NCI-H510A treated with DMSO at 0.1 percent for 48 hours (cell line): ENCODE results near the gene TSSC4.

Experiments used
- DNase-seq: peaks from one replicate; lab custom pipeline; 2025; lab: John Stamatoyannopoulos, UW

The TSSC4 gene

DNA sequence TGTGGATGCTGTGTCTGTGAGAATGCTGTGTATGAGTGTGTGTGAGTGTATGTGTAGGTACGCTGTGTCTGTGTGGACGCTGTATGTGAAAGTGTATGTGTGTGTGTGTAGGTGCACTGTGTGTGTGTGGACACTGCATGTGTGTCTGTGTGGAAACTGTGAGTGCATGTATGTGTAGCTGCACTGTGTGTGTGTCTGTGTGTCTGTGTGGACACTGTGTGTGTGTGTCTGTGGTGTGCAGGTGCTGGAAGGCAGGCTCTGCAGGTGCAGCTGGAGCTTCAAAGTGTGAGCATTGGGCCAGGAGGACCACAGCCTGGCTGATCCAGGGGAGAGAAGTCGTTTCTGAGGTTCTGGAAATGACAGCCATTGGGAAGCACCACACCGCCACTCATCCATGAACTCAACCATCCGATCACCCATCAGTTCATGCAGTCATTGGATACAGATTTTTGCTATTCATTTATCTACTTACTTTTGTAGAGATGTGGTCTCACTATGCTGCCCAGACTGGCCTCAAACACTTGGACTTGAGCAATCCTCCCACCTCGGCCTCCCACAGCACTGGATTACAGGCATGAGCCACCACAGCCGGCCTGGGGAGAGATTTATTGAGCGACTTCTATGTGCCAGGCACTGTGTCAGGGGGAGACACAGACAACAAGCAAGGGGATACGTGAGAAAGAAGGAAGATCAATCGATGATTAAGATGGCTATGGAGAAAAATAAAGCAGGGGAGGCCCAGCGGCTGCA is 34.1 kb downstream of the TSSC4 start:
- DNase-seq: no peak

DNA sequence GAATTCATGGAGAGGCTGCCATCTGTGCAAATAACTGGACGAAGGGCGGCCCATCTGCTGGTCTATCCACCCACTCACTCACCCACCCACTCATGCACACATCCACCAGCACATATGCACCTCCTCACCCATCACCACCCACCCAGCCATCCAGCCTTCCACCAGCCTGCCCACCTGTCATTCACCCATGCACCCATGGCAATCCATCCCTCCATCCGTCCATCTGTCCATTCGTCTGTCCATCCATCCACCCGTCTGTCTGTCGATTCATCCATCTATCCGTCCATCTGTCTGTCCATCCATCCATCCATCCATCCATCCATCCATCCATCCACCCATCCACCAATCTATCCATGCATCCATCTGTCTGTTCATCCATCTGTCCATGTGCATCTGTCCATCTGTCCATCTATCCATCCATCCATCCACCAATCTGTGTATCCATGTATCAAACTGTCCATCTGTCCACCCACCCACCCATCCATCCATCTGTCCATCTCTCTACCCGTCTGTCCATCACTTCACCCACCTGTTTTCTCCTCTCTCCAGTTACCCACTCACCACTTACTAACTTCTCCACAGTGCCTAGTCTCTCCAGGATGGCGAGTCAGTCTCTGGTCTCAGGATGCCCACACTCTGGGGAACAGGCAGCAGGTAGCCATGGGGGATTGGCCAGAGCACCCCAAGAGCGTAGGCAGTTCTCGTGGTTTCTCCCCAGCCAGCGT is 34.9 kb downstream of the TSSC4 start:
- no peak for DNase-seq

DNA sequence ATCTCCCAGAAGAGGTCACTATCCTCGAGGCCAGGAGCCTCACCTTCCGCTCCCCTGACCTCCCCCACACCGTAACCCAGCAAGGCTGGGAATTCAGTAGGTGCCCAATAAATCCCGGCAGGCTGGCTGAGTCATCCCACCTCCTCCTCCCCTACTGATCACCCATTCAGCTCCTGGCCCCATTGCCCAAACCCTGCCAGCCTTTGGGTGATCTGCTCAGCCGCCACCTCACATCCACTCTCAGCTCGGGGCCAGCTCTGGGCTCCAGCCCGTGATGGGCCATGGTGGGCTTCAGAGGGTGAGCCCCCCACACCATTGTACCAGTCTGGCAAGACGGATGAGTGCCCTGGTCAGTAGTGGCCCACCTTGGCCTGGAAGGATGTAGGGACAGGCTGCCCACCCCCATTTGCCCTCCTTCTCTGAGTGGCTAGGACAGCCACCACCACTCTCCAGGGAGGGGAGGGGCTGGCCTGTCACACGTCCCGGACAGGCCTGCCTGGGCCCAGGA is 35.5 kb downstream of the TSSC4 start:
- no peak for DNase-seq

DNA sequence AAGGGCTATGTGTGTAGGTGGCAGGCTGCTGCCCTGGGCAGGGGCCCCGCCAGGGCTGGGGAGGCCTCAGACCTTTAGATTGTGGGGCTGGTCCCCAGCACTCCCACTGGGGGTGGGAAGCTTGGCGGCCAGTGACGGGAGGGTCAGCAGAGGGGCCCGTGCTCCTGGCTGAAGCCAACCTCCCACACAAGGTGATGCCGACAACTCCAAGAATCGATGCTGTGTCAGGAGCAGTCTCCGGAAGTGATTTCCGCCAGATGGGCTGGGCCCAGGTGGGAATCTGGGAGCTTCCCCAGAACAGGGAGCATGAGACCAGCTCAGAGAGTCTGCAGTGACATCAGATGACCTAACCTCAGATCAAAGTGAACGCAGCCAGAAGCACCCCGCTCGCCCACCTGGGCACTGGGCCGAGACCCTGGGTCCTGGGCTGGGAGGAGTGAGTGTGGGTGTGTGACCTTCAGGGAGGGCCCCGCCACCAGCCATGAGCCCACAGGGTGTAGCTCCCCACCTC is 36.0 kb downstream of the TSSC4 start:
- DNase-seq: no peak

DNA sequence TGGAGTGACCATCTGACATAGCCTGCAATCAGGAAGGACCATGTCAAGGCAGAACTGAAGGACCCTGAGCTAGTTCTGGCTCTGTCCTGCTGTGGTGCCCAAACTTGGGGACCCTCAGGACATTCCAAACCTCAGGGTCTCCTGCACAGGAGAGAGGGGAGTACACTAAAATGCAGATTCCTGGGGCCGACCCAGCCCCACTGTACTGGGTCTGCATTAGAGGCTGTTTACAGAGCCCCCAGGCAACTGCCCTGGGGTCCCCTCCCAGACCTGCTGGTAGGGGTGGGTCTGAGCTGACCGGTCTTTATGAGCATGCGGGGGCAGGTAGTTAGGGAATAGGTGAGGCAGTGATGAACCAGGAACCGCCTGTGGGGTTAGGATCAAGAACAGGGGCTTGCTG is 37.0 kb downstream of the TSSC4 start:
- DNase-seq: no peak

DNA sequence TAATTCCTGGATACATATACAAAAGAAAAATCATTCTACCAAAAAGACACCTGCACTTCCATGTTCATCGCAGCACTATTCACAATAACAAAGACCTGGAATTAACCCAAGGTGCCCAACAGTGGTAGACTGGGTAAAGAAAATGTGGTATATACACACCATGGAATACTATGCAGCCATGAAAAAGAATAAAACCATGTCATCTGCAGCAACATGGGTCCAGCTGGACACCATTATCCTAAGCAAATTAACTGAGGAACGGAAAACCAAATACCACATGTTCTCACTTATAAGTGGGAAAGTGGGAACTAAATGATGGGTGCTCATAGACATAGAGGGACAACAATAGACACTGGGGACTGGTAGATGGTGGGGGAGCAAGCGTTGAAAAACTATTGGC is 39.3 kb downstream of the TSSC4 start:
- no peak for DNase-seq

DNA sequence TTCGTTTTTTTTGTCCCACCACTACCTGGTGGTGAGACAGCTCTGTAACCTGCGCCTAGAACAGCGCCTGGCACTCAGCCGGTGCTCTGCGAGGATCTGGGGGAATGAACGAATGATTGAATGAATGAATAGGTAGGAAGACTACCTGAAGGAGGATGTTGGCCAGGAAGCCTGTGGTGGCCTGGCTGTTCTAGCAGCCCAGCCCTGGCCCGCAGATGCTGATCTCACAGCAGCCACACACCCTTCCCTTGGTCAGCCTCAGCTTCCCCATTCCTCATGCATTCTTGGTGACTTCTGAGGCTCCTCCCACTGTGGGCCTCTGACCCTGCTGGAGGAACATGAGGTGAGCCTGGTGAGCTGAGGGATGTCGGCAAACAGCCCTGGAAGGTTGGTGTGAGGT is 40.1 kb downstream of the TSSC4 start:
- no peak for DNase-seq

DNA sequence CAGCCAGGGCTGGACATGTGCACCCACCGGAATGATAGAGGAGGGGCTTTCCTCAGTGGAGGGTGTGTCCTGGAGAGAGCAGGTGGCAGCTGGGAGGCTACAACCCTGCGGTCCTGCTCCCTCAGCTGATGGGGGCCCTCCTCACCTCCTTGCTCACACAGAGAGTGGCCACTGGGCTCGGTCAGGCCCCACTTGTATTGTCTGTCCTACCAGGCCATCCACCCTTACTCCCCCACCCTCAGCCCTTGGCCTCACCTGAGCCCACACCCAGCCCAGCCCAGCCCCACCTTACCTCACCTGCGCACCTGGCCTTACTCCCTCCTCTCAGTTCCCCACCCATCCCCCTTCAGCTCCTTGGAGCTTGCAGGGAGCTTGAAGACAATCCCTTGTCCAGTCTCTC is 40.6 kb downstream of the TSSC4 start:
- no peak for DNase-seq

DNA sequence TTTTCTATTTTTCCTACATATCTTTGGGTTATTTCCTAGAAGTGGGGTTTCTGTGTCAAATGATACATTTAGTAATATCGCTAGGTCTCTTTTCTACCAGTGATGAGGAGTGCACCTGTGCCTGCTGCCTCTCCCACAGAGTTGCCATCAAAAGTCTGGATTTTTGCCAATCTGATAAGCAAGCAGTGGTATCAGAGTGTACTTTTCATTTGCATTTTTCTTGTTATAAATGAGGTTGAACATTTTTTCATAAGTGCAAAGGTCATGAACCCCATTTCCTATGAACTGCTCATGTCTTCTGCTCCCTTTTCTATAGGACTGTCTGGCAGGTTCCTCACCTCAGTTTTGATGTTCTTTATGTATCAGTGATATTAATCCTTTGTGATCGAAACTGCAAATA is 42.0 kb downstream of the TSSC4 start:
- no peak for DNase-seq

DNA sequence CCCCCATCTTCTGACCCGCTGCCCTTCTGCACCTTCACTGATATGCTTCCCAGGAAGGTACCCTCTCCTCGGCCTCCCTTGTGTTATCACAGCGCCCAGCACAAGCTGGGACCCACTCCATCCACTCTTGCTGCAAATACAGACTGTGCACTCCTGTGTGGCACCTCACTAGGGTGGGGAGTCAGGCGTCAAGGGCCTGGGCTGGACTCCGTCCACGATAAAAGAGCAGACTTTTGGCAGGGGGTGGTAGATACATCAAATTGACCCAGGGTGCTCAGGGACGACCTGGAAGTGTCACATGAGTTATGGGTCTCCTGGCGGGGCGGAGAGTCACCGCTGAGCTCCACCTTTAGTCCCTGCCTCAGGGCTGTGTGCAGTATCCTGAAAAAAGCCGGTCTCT is 42.9 kb downstream of the TSSC4 start:
- DNase-seq: no peak

DNA sequence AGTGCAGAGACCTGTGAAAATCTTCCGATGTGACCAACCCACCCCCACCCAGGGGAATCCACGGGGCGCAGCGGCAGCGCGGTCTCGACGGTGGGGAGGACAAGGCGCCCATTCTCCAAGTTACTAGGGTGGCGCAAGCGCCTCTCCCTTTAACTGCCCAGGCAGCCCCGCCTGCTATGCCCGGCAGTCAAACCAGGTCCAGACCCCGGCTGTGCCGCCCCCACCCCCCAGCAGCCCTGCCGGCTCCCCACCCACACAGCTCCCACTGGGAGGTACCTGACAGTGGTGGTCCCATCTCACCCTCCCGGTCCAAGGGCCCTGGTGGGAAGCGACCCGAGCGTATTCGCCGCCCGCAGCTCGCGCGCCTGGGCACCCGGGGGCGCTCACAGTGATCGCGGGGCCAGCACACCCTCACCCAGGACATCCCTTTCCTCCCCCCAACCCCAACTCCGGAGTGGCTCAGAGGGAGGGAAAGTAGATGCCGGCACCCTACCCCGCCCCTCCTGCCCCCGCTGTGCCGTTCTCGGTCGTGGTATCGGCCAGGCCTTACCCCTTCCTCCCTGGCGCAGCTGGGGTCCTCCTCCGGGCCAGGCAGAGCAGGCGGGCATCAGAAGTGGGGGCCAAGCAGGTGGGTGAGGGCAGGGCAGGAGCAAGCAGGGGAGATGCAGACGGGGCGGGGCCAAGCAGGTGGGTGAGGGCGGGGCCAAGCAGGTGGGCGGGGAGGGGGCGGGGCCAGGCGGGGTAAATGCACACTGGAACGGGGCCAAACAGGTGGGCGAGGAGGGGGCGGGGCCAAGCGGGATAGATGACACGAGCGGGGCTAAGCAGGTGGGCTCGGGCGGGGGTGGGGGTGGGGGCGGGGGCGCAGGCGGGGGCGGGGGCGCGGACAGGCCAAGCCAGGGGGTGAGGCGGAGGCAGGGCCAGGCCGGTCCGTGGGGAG is 43.6 kb downstream of the TSSC4 start, which contains the start of gene TRPM5:
TRPM5 (minus strand) TSS at position 634 of the 940 bp plus-strand sequence. CDS start 21,478 bp downstream, outside the sequence.
- no peak for DNase-seq

DNA sequence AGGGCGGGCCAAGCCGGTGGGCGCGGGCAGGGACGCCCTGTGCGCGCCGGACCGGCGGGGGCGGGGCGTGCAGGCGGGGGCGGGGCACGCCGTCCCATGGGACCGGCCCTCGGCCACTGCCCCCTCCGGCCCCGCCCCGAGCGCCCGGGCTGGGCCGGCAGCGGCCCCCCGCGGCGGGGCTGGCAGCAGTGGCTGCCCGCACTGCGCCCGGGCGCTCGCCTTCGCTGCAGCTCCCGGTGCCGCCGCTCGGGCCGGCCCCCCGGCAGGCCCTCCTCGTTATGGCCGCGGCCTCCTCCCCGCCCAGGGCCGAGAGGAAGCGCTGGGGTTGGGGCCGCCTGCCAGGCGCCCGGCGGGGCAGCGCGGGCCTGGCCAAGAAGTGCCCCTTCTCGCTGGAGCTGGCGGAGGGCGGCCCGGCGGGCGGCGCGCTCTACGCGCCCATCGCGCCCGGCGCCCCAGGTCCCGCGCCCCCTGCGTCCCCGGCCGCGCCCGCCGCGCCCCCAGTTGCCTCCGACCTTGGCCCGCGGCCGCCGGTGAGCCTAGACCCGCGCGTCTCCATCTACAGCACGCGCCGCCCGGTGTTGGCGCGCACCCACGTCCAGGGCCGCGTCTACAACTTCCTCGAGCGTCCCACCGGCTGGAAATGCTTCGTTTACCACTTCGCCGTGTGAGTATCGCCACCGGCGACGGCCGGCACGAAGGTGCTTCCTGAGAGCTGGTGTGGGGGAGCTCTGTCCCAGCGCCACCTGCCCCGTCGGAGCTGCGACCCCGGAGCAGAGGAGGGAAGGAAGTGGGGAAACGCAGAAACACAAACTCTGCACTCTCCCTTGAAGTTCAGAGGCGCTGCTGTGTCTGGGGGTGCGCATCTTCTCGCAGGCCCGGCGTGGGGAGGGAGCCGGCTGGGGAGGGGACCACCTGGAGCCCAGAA is 44.5 kb downstream of the TSSC4 start, which contains the start of gene KCNQ1:
KCNQ1 (plus strand) TSS at position 188 of the 925 bp plus-strand sequence; CDS start at position 279, 91 bp downstream.
- no peak for DNase-seq

DNA sequence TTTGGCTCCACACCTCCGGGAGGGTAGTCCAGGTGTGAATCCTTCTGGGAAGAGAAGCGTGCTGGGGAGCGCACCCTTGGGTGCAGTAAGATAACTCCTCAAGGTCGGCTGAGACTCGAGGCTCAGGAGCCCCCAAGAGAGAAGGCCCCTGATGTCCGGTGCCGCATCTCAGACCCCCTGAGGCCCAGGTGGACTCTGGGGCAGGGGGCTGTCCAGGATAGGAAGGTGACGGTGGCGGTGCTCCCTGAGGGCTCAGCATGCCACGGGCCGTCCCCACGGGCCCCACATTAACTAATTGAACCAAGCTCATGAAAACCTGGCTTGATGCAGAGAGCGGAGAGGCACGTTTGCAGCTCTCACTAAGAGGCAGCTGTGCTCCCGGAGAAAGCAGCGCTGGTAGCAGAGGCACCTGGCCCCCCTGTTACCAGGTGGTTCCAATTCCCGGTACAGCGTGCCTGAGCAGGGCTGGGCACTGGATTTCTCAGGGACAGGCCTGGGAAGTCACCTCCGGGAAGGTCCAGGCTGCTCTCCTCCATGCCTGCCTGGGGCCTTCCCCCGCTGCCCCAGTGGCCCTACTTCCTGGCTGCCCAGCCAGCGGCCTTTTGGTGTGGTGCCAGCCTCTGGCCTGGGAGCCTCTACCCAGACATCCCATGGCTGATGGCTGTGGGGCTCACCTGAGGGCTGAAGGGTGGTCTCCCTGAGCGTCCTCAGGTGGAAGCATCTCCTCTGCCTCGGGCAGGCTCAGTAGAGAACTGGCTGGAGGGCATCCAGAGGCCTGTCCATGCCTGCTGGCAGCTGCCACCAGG is 45.4 kb downstream of the TSSC4 start:
- DNase-seq: no peak

DNA sequence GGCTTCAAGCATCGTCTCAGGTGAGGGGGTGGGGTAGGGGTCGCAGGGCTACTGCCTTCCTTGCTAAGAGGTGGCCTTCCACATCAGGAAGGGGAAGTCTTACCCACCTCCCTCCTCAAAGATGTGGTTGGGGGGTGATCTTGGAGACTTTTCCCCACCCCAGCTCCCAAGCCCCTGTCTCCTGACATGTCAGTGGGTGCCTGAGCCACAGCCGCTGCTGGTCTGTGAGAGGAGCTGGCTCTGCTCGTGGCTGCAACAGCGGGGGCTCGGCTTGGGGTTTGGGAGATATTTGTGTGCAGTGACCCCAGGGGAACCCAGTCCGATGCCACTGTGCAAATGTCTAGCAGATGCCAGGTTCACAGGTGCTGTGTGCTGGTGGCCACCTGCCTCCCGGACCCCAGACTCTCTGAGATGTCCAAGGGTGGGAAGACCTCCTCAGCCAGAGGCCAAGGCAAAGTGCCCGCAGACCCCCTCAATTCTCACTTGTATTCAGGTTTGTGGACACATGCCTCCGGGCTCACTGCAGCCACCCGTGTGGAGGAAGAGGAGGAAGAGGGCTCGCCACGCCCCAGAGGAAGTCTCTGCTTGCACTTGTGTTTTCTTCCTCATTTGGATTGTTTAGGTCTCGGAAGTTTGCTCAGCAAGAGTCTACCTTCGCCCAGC is 46.2 kb downstream of the TSSC4 start:
- DNase-seq: no peak

DNA sequence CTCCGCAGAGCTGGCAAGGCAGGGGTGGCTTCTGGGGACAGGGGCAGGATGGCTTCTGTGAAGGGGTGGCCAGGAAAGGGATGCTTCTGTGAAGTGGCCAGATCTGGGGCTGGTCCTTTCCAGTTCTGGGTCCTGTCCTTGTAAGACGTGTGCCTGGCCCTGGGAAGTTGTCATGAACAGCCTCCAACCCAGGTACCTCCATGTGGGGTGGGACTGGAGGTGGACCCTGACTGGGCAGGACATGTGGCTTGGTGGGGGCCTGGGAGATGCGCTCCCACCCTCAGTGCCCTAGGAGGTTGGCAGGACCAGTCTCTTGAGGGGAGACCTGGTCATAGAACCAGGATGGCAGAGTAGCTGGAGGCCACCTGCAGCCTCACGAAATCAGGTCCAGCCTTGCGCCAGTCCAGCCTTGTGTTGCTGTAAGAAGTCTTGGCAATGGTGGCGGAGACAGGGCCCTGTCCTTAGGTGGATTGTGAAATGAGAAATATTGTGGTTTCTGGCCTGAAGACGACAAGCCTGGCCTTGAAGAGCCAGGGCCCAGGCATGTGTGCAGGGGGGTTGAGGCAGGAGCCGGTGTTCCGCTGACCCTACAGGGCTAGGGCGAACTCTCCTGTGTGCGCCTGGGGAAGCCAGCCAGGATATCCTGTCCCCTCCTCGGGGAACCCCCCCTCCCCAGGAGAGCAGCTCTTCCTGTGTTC is 46.9 kb downstream of the TSSC4 start:
- DNase-seq: no peak

DNA sequence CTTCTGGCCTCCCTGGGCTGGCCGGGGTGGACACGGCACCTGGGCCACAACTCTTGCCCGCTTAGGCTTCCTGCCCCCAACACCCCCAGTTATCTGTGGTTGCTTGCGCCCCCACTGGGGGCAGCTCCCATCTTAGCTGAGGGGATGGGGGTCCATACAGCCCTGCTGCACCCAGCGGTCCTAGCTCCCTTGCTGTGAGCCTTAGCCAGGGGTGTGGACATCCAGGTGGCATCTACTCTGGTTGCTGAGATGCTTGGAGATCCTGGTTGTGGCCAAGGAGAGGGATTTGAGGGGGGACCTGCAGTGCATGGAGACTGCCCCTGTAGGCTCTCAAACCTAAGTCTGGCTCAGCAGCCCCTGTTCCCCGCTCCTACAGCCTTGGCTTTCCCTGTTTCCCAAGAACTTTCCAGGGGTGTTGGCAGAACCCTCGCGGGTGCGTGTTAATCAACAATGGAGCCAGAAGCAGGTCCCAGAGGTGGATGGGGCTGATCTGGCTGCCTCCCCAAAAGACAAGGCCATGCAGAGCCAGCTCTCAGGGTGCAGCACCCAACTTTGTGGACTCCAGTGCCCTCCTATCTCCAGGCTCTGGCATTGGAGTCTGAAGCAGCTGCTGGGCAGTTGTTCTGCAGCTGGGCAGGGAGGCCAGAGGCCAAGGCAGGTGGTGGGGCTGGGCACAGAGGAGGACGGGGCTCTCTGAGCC is 47.6 kb downstream of the TSSC4 start:
- no peak for DNase-seq

DNA sequence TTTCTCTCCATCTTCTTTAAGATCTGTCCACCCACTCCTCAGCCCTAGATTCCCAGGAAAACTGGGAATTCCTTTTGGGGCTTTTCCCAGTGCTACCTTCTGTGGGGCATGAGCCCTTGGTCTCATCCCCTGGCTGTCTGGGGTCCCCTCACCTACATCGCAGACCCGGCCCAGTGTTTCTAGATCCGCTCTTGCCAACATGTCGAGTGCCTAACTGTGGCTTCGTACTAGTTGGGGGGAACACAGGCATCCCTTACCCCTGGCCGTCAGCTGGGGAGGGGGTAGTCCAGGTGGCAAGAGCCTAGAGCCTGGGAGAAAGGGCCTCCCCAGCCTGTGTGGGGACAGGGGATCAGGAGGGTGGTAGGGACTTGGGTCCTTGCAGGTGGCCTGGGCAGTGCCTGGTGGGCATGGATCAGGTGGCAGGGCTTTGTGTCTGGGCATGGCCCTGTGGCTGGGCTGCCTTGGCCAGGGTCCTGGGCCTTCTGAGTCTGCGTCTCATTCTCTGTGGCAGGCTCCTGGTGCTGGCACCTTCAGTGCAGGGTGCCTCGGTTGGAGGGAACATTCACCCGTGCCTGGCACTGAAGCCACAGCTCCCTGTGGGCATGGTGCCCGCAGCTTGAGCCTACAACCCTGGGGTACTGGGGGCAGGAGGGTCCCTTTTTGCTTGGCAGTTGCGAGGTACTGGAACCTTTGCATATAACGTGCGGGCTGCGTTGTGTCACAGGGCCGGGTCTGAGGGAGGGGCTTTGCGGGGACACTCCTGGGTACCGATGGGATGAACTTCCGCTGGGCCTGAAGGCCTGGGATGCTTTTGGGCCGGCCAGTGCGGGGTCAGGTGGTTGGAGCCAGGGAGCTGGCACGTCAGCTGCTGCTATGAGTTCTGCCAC is 48.4 kb downstream of the TSSC4 start:
- DNase-seq: no peak
